ENCODE results near the gene MARCHF2. TPM values are rescaled to one million over a fixed set of nuclear protein-coding genes. Genes with fewer than 3 reads are reported as not detected.

MARCHF2 gene
- total RNA-seq, 1 experiment from 2014 or later, result 27.5 TPM

DNA sequence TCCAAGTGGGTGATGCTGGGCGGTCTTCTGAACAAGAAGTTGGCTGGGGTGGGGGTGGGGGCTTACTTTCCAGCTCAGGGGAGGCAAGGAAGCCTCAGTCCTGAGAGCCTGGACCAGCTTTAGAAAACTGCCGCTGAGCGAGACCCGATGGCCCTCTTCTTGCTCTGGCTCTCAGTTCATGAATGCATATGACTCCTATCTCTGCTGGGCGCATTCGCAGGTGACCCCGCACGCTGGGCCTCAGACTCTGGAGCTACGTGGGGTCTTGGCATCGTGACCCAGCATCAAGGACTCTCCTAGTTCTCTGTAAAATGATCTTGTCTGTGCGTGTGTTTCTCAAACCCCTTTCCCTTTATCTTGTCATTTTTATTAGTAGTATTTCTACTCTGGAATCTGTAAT is 69.6 kb downstream of the MARCHF2 start:
- Mint-ChIP-seq H3K27me3 (ENCODE audit: low read depth) (no peaks in the 10 kb centered on the region; the same call in 1 of the 2 replicates), H3K36me3 (ENCODE audit: insufficient read depth in 1 of 3, low read depth in 3 of 3) (peaks cover 43 to 89% (median 87%) of the 10 kb centered on the region in 3 experiments), H3K9me3 (no peaks in the 10 kb centered on the region), H3K4me3 (no peak overlapping the region), H3K27ac (peak overlapping the region in 1 of 3 experiments; percentile 86; a peak in 4 of 7 replicates), H3K4me1 (peaks cover 5 to 6% of the 10 kb centered on the region in 2 experiments; a peak in 1 of 4 replicates)
- no peak overlapping the region for H2AK5ac ChIP-seq (ENCODE audit: insufficient read length, low read length)
- no peak overlapping the region for H3K4ac ChIP-seq (ENCODE audit: low read depth, low read length)
- H3K4me1 ChIP-seq (ENCODE audit: insufficient read depth, low read length), result no peaks in the 10 kb centered on the region
- H2BK5ac ChIP-seq (ENCODE audit: insufficient read length, low read length), result no peak overlapping the region
- no peaks in the 10 kb centered on the region for H3K79me1 ChIP-seq (ENCODE audit: insufficient read depth, low read depth, low read length, poor library complexity, severe bottlenecking)
- H4K8ac ChIP-seq (replicated peaks; ENCODE audit: insufficient read length, low read depth, low read length), result no peak overlapping the region
- no peaks in the 10 kb centered on the region for H3K23me2 ChIP-seq (ENCODE audit: insufficient read length, low read depth, low read length, poor library complexity, severe bottlenecking)
- DNase-seq, result no peak
- H2BK120ac ChIP-seq (ENCODE audit: low read depth, low read length, poor library complexity, severe bottlenecking), result no peak overlapping the region
- TF ChIP-seq, protein P1, sequence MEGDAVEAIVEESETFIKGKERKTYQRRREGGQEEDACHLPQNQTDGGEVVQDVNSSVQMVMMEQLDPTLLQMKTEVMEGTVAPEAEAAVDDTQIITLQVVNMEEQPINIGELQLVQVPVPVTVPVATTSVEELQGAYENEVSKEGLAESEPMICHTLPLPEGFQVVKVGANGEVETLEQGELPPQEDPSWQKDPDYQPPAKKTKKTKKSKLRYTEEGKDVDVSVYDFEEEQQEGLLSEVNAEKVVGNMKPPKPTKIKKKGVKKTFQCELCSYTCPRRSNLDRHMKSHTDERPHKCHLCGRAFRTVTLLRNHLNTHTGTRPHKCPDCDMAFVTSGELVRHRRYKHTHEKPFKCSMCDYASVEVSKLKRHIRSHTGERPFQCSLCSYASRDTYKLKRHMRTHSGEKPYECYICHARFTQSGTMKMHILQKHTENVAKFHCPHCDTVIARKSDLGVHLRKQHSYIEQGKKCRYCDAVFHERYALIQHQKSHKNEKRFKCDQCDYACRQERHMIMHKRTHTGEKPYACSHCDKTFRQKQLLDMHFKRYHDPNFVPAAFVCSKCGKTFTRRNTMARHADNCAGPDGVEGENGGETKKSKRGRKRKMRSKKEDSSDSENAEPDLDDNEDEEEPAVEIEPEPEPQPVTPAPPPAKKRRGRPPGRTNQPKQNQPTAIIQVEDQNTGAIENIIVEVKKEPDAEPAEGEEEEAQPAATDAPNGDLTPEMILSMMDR (conservative IDR thresholded peaks at IDR 0.05), result no peak
- H4K91ac ChIP-seq (ENCODE audit: insufficient read length, low read depth, low read length), result no peak overlapping the region
- no peak overlapping the region for H3K4me2 ChIP-seq (ENCODE audit: insufficient read depth, insufficient read length, low read length)
- peaks cover 2% of the 10 kb centered on the region for H4K20me1 ChIP-seq (ENCODE audit: control insufficient read depth, insufficient read depth, insufficient read length)
- no peak overlapping the region for H4K5ac ChIP-seq (ENCODE audit: insufficient read length, low read depth, low read length)
- H3K23ac ChIP-seq (ENCODE audit: insufficient read length, low read depth, low read length), result no peak overlapping the region
- no peak overlapping the region for H3K14ac ChIP-seq (ENCODE audit: insufficient read depth, low read length)
- no peaks in the 10 kb centered on the region for H3K27me3 ChIP-seq (ENCODE audit: insufficient read depth, low read length)
- no peak overlapping the region for H3K18ac ChIP-seq (ENCODE audit: insufficient read length, low read depth, low read length)
- H3K9ac ChIP-seq (ENCODE audit: extremely low read depth, insufficient read length, low read length), result no peak overlapping the region
- no peak overlapping the region for H3K56ac ChIP-seq (ENCODE audit: insufficient read length, low read depth, low read length)
- H2BK12ac ChIP-seq (ENCODE audit: insufficient read length, low read depth, low read length), result no peak overlapping the region
- H2BK20ac ChIP-seq (ENCODE audit: low read depth, low read length, poor library complexity, severe bottlenecking), result no peak overlapping the region
- no peak overlapping the region for H2BK15ac ChIP-seq (ENCODE audit: low read depth, low read length)
- H2AFZ ChIP-seq (ENCODE audit: low read length), result no peak overlapping the region
- no CpG with 5 or more reads among the region's 11 CpGs for WGBS (ENCODE audit: extremely low coverage, insufficient read length, low lambda C conversion rate)
- H3K27ac ChIP-seq (ENCODE audit: insufficient read length, low read depth, low read length), result no peak overlapping the region
- H3K79me2 ChIP-seq (ENCODE audit: insufficient read depth, low read length), result peaks cover 18% of the 10 kb centered on the region; the same call in 1 of the 2 replicates
- H3T11ph ChIP-seq (ENCODE audit: low read length), result no peak overlapping the region
- no peaks in the 10 kb centered on the region for H3K9me3 ChIP-seq (ENCODE audit: control insufficient read depth, low read depth, low read length)

Measured in H9 (cell line).